Suprapubic skin (tissue), 3 donors: ENCODE measurements around the gene CNIH2.

Experiments
- CTCF ChIP-seq, 2 donors: fragments of 200-600 bp in 1 of 2; fragments of 450-650 bp in 1 of 2; sonication (generic) in 1 of 2; IDR thresholded peaks; one replicate each; pipeline ENCODE4 v1.5.1; 2016 to 2019; ENCODE audit warnings: antibody characterized with exemption in 2 of 2, mild to moderate bottlenecking in 1 of 2, moderate library complexity in 1 of 2
- POLR2AphosphoS5 ChIP-seq, 3 donors: sonication (generic); formaldehyde crosslinking; IDR thresholded peaks; one replicate each; pipeline ENCODE4 v1.6.1; 2017; ENCODE audit warnings: antibody characterized with exemption in 3 of 3

- TF ChIP-seq POLR2AphosphoS5 (IDR thresholded peaks at IDR 0.05) (no peak), CTCF (IDR thresholded peaks at IDR 0.05) (no peak)
Observed at GRCh38 chr11:66239511-66239910, 38.5 kb upstream of the CNIH2 start.
